HEK293 (cell line): Measurements from ENCODE around the gene POLR2H.
A peak's percentile ranks its signal among the peaks of the same experiment; 100 is the strongest.

ENCODE experiments used
- ELK4 ChIP-seq: IDR thresholded peaks from 2 replicates; pipeline ENCODE4 v1.6.1; 2011; ENCODE audit warnings: mild to moderate bottlenecking, low read depth, low read length, borderline replicate concordance
- GFI1B ChIP-seq: fragments of 450-650 bp; formaldehyde crosslinking; IDR thresholded peaks from 2 replicates; pipeline ENCODE4 v1.5.1; 2016; ENCODE audit warnings: missing biosample characterization, missing genetic modification characterization
- GLI4 ChIP-seq: fragments of 450-650 bp; formaldehyde crosslinking; IDR thresholded peaks from 2 replicates; pipeline ENCODE4 v1.5.1; 2016; ENCODE audit warnings: missing biosample characterization, missing genetic modification characterization
- SALL2 ChIP-seq: fragments of 450-650 bp; formaldehyde crosslinking; IDR thresholded peaks from 2 replicates; pipeline ENCODE4 v1.5.0; 2017; ENCODE audit warnings: missing biosample characterization, mild to moderate bottlenecking, missing genetic modification characterization, borderline replicate concordance
- SCRT1 ChIP-seq: fragments of 450-650 bp; formaldehyde crosslinking; IDR thresholded peaks from 2 replicates; pipeline ENCODE4 v1.5.1; 2016; ENCODE audit warnings: missing biosample characterization, missing genetic modification characterization, borderline replicate concordance
- WT1 ChIP-seq: fragments of 450-650 bp; formaldehyde crosslinking; IDR thresholded peaks from 2 replicates; pipeline ENCODE4 v1.5.1; 2016; ENCODE audit warnings: missing biosample characterization, missing genetic modification characterization
- ZFHX2 ChIP-seq: fragments of 450-650 bp; formaldehyde crosslinking; conservative IDR thresholded peaks from 2 replicates; pipeline ENCODE4 v1.5.1; 2016; ENCODE audit warnings: missing biosample characterization, missing genetic modification characterization
- ZFP3 ChIP-seq: fragments of 450-650 bp; formaldehyde crosslinking; IDR thresholded peaks from 2 replicates; pipeline ENCODE4 v1.5.1; 2016; ENCODE audit warnings: low read depth, missing biosample characterization, missing genetic modification characterization
- ZNF112 ChIP-seq: fragments of 450-650 bp; formaldehyde crosslinking; IDR thresholded peaks from 2 replicates; pipeline ENCODE4 v1.5.0; 2017; ENCODE audit warnings: missing biosample characterization, missing genetic modification characterization
- ZNF155 ChIP-seq: fragments of 450-650 bp; formaldehyde crosslinking; IDR thresholded peaks from 2 replicates; pipeline ENCODE4 v1.5.1; 2016; ENCODE audit warnings: missing biosample characterization, missing genetic modification characterization
- ZNF157 ChIP-seq: fragments of 450-650 bp; formaldehyde crosslinking; IDR thresholded peaks from 2 replicates; pipeline ENCODE4 v1.5.1; 2016; ENCODE audit warnings: missing biosample characterization, missing genetic modification characterization
- ZNF19 ChIP-seq: fragments of 450-650 bp; formaldehyde crosslinking; IDR thresholded peaks from 2 replicates; pipeline ENCODE4; 2016; ENCODE audit warnings: missing biosample characterization, missing genetic modification characterization, low read depth
- ZNF23 ChIP-seq: fragments of 450-650 bp; formaldehyde crosslinking; IDR thresholded peaks from 2 replicates; pipeline ENCODE4 v1.5.1; 2016; ENCODE audit warnings: missing biosample characterization, missing genetic modification characterization, borderline replicate concordance
- ZNF302 ChIP-seq: fragments of 450-650 bp; formaldehyde crosslinking; IDR thresholded peaks from 2 replicates; pipeline ENCODE4 v1.5.1; 2016; ENCODE audit warnings: missing biosample characterization, missing genetic modification characterization, low read depth
- ZNF366 ChIP-seq: fragments of 450-650 bp; formaldehyde crosslinking; conservative IDR thresholded peaks from 2 replicates; pipeline ENCODE4 v1.5.1; 2016; ENCODE audit warnings: missing biosample characterization, missing genetic modification characterization
- ZNF37A ChIP-seq: fragments of 450-650 bp; IDR thresholded peaks from 2 replicates; pipeline ENCODE4 v1.5.1; 2018; ENCODE audit warnings: missing biosample characterization, missing genetic modification characterization
- ZNF530 ChIP-seq: fragments of 450-650 bp; formaldehyde crosslinking; IDR thresholded peaks from 2 replicates; pipeline ENCODE4 v1.5.1; 2016; ENCODE audit warnings: low read depth, missing biosample characterization, missing genetic modification characterization
- ZNF555 ChIP-seq: fragments of 450-650 bp; formaldehyde crosslinking; conservative IDR thresholded peaks from 2 replicates; pipeline ENCODE4 v1.5.1; 2017; ENCODE audit warnings: missing biosample characterization, mild to moderate bottlenecking, missing genetic modification characterization, inconsistent platforms
- ZNF558 ChIP-seq: fragments of 450-650 bp; formaldehyde crosslinking; IDR thresholded peaks from 2 replicates; pipeline ENCODE4 v1.5.1; 2016; ENCODE audit warnings: missing biosample characterization, missing genetic modification characterization
- ZNF580 ChIP-seq: fragments of 450-650 bp; formaldehyde crosslinking; IDR thresholded peaks from 2 replicates; pipeline ENCODE4 v1.5.1; 2016; ENCODE audit warnings: missing biosample characterization, missing genetic modification characterization
- ZNF624 ChIP-seq: fragments of 450-650 bp; formaldehyde crosslinking; IDR thresholded peaks from 2 replicates; pipeline ENCODE4 v1.5.1; 2017; ENCODE audit warnings: missing biosample characterization, missing genetic modification characterization
- ZNF664 ChIP-seq: fragments of 450-650 bp; formaldehyde crosslinking; IDR thresholded peaks from 2 replicates; pipeline ENCODE4 v1.5.1; 2016; ENCODE audit warnings: missing biosample characterization, missing genetic modification characterization
- ZSCAN18 ChIP-seq: fragments of 450-650 bp; formaldehyde crosslinking; IDR thresholded peaks from 2 replicates; pipeline ENCODE4 v1.5.1; 2016; ENCODE audit warnings: missing biosample characterization, missing genetic modification characterization
- ZSCAN4 ChIP-seq: fragments of 450-650 bp; formaldehyde crosslinking; IDR thresholded peaks from 2 replicates; pipeline ENCODE4 v1.5.1; 2017; ENCODE audit warnings: missing biosample characterization, missing genetic modification characterization
- TF ChIP-seq, protein P1 (sequence below): fragments of 450-650 bp; formaldehyde crosslinking; IDR thresholded peaks from 2 replicates; pipeline ENCODE4 v1.5.1; 2016; ENCODE audit warnings: missing biosample characterization, missing genetic modification characterization, borderline replicate concordance
- TF ChIP-seq, protein P2 (sequence below): fragments of 450-650 bp; formaldehyde crosslinking; IDR thresholded peaks from 2 replicates; pipeline ENCODE4 v1.5.1; 2016; ENCODE audit warnings: missing biosample characterization, missing genetic modification characterization
- TF ChIP-seq, protein P3 (sequence below): fragments of 450-650 bp; formaldehyde crosslinking; IDR thresholded peaks from 2 replicates; pipeline ENCODE4; 2016; ENCODE audit warnings: missing biosample characterization, missing genetic modification characterization

The POLR2H gene

DNA sequence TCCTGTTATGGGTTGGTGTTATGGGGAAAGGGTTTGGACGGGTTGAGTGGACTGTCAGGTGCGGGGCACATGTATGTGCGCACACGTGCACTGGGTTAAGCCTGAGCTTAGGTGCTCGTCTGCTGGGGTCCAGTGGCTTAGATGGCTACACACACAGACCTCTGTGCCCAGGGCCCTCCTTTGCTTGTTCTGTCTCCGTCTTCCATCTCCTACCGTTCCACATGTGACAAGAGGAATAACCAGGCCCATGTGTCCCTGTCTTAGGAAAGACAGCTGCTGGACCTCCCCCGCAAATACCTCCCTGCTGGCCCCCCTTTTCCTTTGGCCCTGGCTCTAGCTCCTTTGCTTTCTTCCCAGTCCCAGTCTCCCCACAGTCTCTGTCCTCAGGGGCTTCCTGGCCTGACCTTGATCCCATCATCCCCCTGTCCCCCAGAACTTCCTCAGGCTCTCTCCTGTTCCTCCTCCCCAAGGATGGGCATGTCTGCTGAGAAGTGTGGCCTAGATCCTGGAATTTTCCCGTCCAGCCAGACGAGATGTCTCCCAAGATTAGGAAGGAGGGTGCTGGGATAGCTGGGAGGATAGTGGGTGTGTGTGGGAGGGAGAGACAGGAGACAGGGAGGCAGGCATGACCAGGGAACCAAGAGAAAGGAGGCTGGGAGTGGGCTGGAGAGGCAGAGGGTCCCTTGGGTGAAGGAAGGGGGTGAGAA is 17.3 kb downstream of the POLR2H start (continued):
- TF ChIP-seq, protein P1, sequence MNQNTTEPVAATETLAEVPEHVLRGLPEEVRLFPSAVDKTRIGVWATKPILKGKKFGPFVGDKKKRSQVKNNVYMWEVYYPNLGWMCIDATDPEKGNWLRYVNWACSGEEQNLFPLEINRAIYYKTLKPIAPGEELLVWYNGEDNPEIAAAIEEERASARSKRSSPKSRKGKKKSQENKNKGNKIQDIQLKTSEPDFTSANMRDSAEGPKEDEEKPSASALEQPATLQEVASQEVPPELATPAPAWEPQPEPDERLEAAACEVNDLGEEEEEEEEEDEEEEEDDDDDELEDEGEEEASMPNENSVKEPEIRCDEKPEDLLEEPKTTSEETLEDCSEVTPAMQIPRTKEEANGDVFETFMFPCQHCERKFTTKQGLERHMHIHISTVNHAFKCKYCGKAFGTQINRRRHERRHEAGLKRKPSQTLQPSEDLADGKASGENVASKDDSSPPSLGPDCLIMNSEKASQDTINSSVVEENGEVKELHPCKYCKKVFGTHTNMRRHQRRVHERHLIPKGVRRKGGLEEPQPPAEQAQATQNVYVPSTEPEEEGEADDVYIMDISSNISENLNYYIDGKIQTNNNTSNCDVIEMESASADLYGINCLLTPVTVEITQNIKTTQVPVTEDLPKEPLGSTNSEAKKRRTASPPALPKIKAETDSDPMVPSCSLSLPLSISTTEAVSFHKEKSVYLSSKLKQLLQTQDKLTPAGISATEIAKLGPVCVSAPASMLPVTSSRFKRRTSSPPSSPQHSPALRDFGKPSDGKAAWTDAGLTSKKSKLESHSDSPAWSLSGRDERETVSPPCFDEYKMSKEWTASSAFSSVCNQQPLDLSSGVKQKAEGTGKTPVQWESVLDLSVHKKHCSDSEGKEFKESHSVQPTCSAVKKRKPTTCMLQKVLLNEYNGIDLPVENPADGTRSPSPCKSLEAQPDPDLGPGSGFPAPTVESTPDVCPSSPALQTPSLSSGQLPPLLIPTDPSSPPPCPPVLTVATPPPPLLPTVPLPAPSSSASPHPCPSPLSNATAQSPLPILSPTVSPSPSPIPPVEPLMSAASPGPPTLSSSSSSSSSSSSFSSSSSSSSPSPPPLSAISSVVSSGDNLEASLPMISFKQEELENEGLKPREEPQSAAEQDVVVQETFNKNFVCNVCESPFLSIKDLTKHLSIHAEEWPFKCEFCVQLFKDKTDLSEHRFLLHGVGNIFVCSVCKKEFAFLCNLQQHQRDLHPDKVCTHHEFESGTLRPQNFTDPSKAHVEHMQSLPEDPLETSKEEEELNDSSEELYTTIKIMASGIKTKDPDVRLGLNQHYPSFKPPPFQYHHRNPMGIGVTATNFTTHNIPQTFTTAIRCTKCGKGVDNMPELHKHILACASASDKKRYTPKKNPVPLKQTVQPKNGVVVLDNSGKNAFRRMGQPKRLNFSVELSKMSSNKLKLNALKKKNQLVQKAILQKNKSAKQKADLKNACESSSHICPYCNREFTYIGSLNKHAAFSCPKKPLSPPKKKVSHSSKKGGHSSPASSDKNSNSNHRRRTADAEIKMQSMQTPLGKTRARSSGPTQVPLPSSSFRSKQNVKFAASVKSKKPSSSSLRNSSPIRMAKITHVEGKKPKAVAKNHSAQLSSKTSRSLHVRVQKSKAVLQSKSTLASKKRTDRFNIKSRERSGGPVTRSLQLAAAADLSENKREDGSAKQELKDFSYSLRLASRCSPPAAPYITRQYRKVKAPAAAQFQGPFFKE (tag by site-specific recombination), result no peak
- TF ChIP-seq ZNF157 (tag by site-specific recombination), result no peak
- no peak for TF ChIP-seq GLI4
- no peak for TF ChIP-seq ZSCAN4 (tag by site-specific recombination)
- TF ChIP-seq ZNF530, result no peak
- TF ChIP-seq ZNF302 (tag by site-specific recombination), result no peak
- no peak for TF ChIP-seq ZNF558 (tag by site-specific recombination)
- TF ChIP-seq ZNF555 (tag by site-specific recombination), result no peak
- no peak for TF ChIP-seq ZNF155 (tag by site-specific recombination)
- TF ChIP-seq ZFP3, result no peak
- no peak for TF ChIP-seq GFI1B (tag by site-specific recombination)
- peak; percentile 69 for TF ChIP-seq WT1 (tag by site-specific recombination)
- no peak for TF ChIP-seq ZNF37A (tag by site-specific recombination)
- TF ChIP-seq ZNF664 (tag by site-specific recombination), result no peak
- TF ChIP-seq SALL2 (tag by site-specific recombination), result no peak
- TF ChIP-seq ZSCAN18 (tag by site-specific recombination), result no peak
- TF ChIP-seq, protein P2, sequence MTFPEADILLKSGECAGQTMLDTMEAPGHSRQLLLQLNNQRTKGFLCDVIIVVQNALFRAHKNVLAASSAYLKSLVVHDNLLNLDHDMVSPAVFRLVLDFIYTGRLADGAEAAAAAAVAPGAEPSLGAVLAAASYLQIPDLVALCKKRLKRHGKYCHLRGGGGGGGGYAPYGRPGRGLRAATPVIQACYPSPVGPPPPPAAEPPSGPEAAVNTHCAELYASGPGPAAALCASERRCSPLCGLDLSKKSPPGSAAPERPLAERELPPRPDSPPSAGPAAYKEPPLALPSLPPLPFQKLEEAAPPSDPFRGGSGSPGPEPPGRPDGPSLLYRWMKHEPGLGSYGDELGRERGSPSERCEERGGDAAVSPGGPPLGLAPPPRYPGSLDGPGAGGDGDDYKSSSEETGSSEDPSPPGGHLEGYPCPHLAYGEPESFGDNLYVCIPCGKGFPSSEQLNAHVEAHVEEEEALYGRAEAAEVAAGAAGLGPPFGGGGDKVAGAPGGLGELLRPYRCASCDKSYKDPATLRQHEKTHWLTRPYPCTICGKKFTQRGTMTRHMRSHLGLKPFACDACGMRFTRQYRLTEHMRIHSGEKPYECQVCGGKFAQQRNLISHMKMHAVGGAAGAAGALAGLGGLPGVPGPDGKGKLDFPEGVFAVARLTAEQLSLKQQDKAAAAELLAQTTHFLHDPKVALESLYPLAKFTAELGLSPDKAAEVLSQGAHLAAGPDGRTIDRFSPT (tag by site-specific recombination), result no peak
- no peak for TF ChIP-seq ZNF112
- no peak for TF ChIP-seq ZNF580 (tag by site-specific recombination)
- TF ChIP-seq SCRT1 (tag by site-specific recombination), result no peak
- TF ChIP-seq ZNF624 (tag by site-specific recombination), result no peak
- TF ChIP-seq, protein P3, sequence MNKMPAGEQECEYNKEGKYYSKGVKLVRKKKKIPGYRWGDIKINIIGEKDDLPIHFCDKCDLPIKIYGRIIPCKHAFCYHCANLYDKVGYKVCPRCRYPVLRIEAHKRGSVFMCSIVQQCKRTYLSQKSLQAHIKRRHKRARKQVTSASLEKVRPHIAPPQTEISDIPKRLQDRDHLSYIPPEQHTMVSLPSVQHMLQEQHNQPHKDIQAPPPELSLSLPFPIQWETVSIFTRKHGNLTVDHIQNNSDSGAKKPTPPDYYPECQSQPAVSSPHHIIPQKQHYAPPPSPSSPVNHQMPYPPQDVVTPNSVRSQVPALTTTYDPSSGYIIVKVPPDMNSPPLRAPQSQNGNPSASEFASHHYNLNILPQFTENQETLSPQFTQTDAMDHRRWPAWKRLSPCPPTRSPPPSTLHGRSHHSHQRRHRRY, result no peak
- TF ChIP-seq ZFHX2 (tag by site-specific recombination), result peak; percentile 94
- no peak for TF ChIP-seq ZNF19 (tag by site-specific recombination)
- TF ChIP-seq ZNF23 (tag by site-specific recombination), result no peak
- no peak for TF ChIP-seq ELK4
- 0 out of 2 replicates have a peak, but pooled peaks have one; percentile 20 for TF ChIP-seq ZNF366 (tag by site-specific recombination)
- TF ChIP-seq, all 188 proteins: peak for 5
